Suprapubic skin (tissue), 4 donors: ENCODE measurements around the gene MCM7. TPM values are rescaled to one million over a fixed set of nuclear protein-coding genes. Genes with fewer than 3 reads are reported as not detected.

ENCODE experiments used
- DNase-seq, 2 donors: peaks; one replicate each; pipeline ENCODE4 v3.0.0-alpha.2; 2019; ENCODE audit warnings: low spot score in 2 of 2
- H3K27ac ChIP-seq: fragments of 200-600 bp; sonication (generic); one replicate; pipeline ENCODE4 v1.5.1; 2019
- H3K27me3 ChIP-seq: fragments of 200-600 bp; sonication (generic); one replicate; pipeline ENCODE4 v1.5.1; 2019
- H3K36me3 ChIP-seq: fragments of 200-600 bp; sonication (generic); one replicate; pipeline ENCODE4 v1.5.1; 2019
- H3K4me1 ChIP-seq: fragments of 200-600 bp; sonication (generic); one replicate; pipeline ENCODE4 v1.5.1; 2019
- H3K4me3 ChIP-seq: fragments of 200-600 bp; sonication (generic); one replicate; pipeline ENCODE4 v1.5.1; 2019; ENCODE audit warnings: mild to moderate bottlenecking
- H3K9me3 ChIP-seq: fragments of 200-600 bp; sonication (generic); one replicate; pipeline ENCODE4 v1.5.1; 2019
- CTCF ChIP-seq, 2 donors: fragments of 200-600 bp in 1 of 2; fragments of 450-650 bp in 1 of 2; sonication (generic) in 1 of 2; IDR thresholded peaks; one replicate each; pipeline ENCODE4 v1.5.1; 2016 to 2019; ENCODE audit warnings: antibody characterized with exemption in 2 of 2, mild to moderate bottlenecking in 1 of 2, moderate library complexity in 1 of 2
- EP300 ChIP-seq: sonication (generic); formaldehyde crosslinking; IDR thresholded peaks from one replicate; pipeline ENCODE4 v1.6.1; 2017; ENCODE audit warnings: antibody characterized with exemption
- POLR2A ChIP-seq, 2 donors: fragments of 450-650 bp; IDR thresholded peaks; one replicate each; pipeline ENCODE4 v1.6.1; 2017; ENCODE audit warnings: antibody characterized with exemption in 2 of 2, mild to moderate bottlenecking in 2 of 2, moderate library complexity in 2 of 2
- POLR2AphosphoS5 ChIP-seq, 3 donors: sonication (generic); formaldehyde crosslinking; IDR thresholded peaks; one replicate each; pipeline ENCODE4 v1.6.1; 2017; ENCODE audit warnings: antibody characterized with exemption in 3 of 3
- WGBS: methylation state at CpG from one replicate; pipeline ENCODE4 v1.1.5; 2018; 5-methylcytosine and 5-hydroxymethylcytosine counted together
- total RNA-seq, 4 donors: library from RNA; depleted of rRNA; stranded (reverse); fragments of >200 nt; gene quantifications; one replicate each; pipeline ENCODE4 v1.1.0, GENCODE V29; 2016

Gene MCM7
- total RNA-seq, 4 donors from 2014 or later = 43.8 to 97.0 (median 51.8) TPM

DNA sequence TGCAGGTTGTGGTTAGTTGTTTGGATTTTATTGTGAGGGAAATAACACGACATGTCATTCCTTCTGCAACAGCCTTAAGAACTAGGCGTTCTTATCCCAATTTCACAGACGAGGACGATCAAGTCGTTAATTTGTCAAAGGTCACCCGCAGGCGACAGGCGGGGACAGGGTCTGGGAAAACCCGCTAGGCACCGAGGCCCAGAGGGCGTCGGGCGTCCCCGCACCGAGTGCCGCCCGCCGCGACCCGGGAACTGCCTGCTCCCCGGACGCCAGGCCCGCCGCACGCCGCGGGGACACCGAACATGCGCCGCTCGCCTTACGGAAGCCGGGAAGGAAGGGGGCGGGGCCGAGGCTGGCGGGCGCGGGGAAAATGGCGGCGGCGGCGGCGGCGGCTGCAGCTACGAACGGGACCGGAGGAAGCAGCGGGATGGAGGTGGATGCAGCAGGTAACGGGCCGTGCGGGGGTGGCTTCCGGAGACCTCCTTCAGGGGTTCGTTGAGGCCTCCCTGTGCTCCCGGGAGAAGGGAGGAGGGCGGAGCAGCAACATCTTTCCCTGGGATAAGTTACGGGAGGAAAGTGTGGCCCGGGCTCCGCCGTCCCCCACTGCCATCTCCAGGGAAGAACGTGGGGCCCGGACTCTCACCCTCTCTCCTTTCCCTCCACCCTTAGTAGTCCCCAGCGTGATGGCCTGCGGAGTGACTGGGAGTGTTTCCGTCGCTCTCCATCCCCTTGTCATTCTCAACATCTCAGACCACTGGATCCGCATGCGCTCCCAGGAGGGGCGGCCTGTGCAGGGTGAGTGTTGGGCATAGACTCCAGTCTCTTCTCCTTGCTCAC is 12.4 kb downstream of the MCM7 start, which contains the start of gene COPS6:
Gene COPS6 (plus strand): TSS at position 349 of the 837 bp plus-strand sequence. CDS start 22 bp downstream, at position 371.
- Histone ChIP-seq H3K4me1 (peaks cover 22% of the 10 kb centered on the region), H3K27ac (peak within 1 kb of the TSS; percentile 93), H3K27me3 (no peaks in the 10 kb centered on the region), H3K36me3 (peaks cover 35% of the 10 kb centered on the region), H3K4me3 (peak within 1 kb of the TSS; percentile 75), H3K9me3 (no peaks in the 10 kb centered on the region)
- peak; percentile 88 to 92 for DNase-seq
- WGBS = under 1% methylated on average over 40 of the region's 68 CpGs
- no peak for TF ChIP-seq CTCF (IDR thresholded peaks at IDR 0.05)
- peak; percentile 52 to 58 for TF ChIP-seq POLR2A (IDR thresholded peaks at IDR 0.05)
- TF ChIP-seq EP300 = no peak
- TF ChIP-seq POLR2AphosphoS5 (IDR thresholded peaks at IDR 0.05) = peak in 2 of 3 donors; percentile 38 to 99

DNA sequence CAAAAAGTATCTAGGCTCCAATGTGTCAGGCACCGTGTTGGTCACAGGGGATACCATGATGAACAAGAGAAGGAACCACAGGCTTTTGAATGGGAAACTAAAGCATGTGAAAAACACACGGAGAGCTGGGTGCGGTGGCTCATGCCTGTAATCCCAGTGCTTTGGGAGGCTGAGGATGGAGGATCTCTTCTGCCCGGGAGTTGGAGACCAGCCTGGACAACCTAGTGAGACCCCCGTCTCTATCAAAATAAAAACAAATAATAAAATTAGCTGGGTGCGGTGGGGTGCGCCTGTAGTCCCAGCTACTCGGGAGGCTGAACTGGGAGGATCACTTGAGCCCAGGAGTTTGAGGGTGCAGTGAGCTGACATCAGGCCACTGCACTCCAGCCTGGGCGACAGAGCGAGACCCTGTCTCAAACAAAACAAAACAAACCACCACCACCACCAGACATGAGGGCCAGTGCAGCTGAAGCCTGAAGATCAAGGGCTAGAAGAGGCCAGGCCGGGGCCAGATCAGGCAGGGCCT is 13.0 kb downstream of the MCM7 start:
- Histone ChIP-seq H3K4me3 (peak overlapping the region; percentile 75), H3K4me1 (peaks cover 18% of the 10 kb centered on the region), H3K9me3 (no peaks in the 10 kb centered on the region), H3K36me3 (peaks cover 29% of the 10 kb centered on the region), H3K27ac (peak overlapping the region; percentile 93), H3K27me3 (no peaks in the 10 kb centered on the region)
- WGBS = 79% methylated on average over 11 of the region's 11 CpGs
- no peak for DNase-seq
- TF ChIP-seq POLR2A (IDR thresholded peaks at IDR 0.05) = no peak
- TF ChIP-seq POLR2AphosphoS5 (IDR thresholded peaks at IDR 0.05) = no peak
- no peak for TF ChIP-seq EP300
- TF ChIP-seq CTCF (IDR thresholded peaks at IDR 0.05) = no peak

- Histone ChIP-seq H3K4me3 (no peak overlapping the region), H3K4me1 (peaks cover 23% of the 10 kb centered on the region), H3K9me3 (no peaks in the 10 kb centered on the region), H3K36me3 (peaks cover 19% of the 10 kb centered on the region), H3K27ac (no peak overlapping the region), H3K27me3 (no peaks in the 10 kb centered on the region)
- no peak for DNase-seq
- no peak for TF ChIP-seq POLR2A (IDR thresholded peaks at IDR 0.05)
- TF ChIP-seq EP300 = no peak
- no peak for TF ChIP-seq CTCF (IDR thresholded peaks at IDR 0.05)
- TF ChIP-seq POLR2AphosphoS5 (IDR thresholded peaks at IDR 0.05) = no peak
- 82% methylated on average over 10 of the region's 10 CpGs for WGBS
Measured at GRCh38 chr7:100087055-100087750, 14.0 kb downstream of the MCM7 start.

- H3K27ac ChIP-seq = no peak overlapping the region
- H3K36me3 ChIP-seq = peaks cover 2% of the 10 kb centered on the region
- no peak overlapping the region for H3K4me3 ChIP-seq
- no peaks in the 10 kb centered on the region for H3K9me3 ChIP-seq
- DNase-seq = no peak
- H3K4me1 ChIP-seq = peaks cover 31% of the 10 kb centered on the region
- WGBS = 67% methylated on average over 3 of the region's 3 CpGs
- no peak for TF ChIP-seq EP300
- TF ChIP-seq POLR2AphosphoS5 (IDR thresholded peaks at IDR 0.05) = no peak
- TF ChIP-seq POLR2A (IDR thresholded peaks at IDR 0.05) = no peak
- TF ChIP-seq CTCF (IDR thresholded peaks at IDR 0.05) = no peak
- H3K27me3 ChIP-seq = no peaks in the 10 kb centered on the region
Measured at GRCh38 chr7:100085515-100085914, 15.7 kb downstream of the MCM7 start.

DNA sequence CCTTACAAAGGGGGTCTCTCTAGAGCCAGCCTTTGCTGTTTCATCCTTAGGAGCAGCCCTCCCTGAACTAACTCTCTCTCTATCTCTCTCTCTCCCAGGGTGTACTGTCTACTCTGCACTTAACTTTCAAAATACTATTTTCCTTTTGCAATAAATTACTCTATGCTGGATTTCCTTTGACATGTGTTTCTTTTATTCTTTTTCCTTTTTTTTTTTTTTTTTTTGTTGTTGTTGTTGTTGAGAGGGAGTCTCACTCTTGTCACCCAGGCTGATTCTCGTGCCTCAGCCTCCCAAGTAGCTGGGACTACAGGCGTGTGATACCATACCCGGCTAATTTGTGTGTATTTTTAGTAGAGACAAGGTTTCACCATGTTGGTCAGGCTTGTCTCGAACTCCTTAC is 18.2 kb downstream of the MCM7 start:
- H3K9me3 ChIP-seq = no peaks in the 10 kb centered on the region
- no peaks in the 10 kb centered on the region for H3K27me3 ChIP-seq
- peaks cover 10% of the 10 kb centered on the region for H3K36me3 ChIP-seq
- no peak overlapping the region for H3K27ac ChIP-seq
- H3K4me1 ChIP-seq = peaks cover 30% of the 10 kb centered on the region
- 77% methylated on average over 4 of the region's 4 CpGs for WGBS
- no peak overlapping the region for H3K4me3 ChIP-seq
- DNase-seq = no peak
- no peak for TF ChIP-seq POLR2A (IDR thresholded peaks at IDR 0.05)
